ENCODE data around the gene BMPR1A. TPM values are rescaled to one million over a fixed set of nuclear protein-coding genes. Genes with fewer than 3 reads are reported as not detected.

Gene BMPR1A
- total RNA-seq, 1 experiment from 2014 or later, result 104 TPM

DNA sequence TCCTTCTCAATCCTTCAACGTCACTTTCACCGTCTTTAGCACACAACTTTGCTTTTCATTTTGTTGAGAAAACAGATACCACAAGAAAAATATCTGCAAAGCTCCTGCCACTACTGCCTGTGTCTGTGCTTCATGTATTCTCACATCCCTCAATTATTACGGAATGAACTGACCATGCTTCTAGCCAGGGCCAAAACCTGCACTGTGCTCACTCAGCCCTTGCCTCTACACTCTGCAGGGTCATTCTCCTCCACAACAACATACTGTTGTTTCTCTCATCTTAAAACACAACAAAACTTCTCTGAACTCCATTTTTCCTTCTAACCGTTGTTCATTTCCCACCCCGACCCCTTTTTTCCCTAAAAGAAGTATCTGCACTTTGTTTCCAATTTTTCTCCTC, 29.5 kb downstream of the BMPR1A start (continued):
- TF ChIP-seq, protein P1, sequence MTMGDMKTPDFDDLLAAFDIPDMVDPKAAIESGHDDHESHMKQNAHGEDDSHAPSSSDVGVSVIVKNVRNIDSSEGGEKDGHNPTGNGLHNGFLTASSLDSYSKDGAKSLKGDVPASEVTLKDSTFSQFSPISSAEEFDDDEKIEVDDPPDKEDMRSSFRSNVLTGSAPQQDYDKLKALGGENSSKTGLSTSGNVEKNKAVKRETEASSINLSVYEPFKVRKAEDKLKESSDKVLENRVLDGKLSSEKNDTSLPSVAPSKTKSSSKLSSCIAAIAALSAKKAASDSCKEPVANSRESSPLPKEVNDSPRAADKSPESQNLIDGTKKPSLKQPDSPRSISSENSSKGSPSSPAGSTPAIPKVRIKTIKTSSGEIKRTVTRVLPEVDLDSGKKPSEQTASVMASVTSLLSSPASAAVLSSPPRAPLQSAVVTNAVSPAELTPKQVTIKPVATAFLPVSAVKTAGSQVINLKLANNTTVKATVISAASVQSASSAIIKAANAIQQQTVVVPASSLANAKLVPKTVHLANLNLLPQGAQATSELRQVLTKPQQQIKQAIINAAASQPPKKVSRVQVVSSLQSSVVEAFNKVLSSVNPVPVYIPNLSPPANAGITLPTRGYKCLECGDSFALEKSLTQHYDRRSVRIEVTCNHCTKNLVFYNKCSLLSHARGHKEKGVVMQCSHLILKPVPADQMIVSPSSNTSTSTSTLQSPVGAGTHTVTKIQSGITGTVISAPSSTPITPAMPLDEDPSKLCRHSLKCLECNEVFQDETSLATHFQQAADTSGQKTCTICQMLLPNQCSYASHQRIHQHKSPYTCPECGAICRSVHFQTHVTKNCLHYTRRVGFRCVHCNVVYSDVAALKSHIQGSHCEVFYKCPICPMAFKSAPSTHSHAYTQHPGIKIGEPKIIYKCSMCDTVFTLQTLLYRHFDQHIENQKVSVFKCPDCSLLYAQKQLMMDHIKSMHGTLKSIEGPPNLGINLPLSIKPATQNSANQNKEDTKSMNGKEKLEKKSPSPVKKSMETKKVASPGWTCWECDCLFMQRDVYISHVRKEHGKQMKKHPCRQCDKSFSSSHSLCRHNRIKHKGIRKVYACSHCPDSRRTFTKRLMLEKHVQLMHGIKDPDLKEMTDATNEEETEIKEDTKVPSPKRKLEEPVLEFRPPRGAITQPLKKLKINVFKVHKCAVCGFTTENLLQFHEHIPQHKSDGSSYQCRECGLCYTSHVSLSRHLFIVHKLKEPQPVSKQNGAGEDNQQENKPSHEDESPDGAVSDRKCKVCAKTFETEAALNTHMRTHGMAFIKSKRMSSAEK (CRISPR knock-in tag; IDR thresholded peaks at IDR 0.05; ENCODE audit: borderline replicate concordance), result no peak
- TF ChIP-seq, protein P2, sequence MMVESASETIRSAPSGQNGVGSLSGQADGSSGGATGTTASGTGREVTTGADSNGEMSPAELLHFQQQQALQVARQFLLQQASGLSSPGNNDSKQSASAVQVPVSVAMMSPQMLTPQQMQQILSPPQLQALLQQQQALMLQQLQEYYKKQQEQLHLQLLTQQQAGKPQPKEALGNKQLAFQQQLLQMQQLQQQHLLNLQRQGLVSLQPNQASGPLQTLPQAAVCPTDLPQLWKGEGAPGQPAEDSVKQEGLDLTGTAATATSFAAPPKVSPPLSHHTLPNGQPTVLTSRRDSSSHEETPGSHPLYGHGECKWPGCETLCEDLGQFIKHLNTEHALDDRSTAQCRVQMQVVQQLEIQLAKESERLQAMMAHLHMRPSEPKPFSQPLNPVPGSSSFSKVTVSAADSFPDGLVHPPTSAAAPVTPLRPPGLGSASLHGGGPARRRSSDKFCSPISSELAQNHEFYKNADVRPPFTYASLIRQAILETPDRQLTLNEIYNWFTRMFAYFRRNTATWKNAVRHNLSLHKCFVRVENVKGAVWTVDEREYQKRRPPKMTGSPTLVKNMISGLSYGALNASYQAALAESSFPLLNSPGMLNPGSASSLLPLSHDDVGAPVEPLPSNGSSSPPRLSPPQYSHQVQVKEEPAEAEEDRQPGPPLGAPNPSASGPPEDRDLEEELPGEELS (CRISPR knock-in tag; IDR thresholded peaks at IDR 0.05), result no peak

DNA sequence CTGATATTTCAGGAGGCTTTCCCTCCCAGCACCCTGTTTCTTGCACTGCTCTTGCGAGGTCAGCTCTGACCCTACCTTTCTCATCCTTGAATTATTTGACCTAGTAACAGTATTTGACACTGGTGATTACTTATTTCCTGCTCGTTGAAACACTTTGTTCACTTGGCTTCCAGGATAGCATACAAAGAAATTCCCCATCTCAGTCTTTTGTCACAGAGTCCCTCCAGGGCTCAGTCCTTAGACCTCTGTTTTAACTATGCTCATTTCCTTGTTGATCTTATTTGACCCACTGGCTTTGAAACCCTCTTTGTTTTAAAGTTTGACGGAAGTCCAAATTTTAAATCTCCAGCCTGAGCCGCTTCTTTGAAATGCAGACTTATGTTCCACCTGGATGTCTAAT, 29.9 kb downstream of the BMPR1A start:
- Mint-ChIP-seq H3K9me3 (peaks cover 8% of the 10 kb centered on the region; the same call in 1 of the 2 replicates), H3K27me3 (ENCODE audit: low read depth) (no peaks in the 10 kb centered on the region), H3K4me1 (peaks cover 28% of the 10 kb centered on the region), H3K36me3 (peaks cover 4% of the 10 kb centered on the region), H3K27ac (no peak overlapping the region), H3K4me3 (no peak overlapping the region)
- peak; percentile 45 for ATAC-seq
- no peak for TF ChIP-seq NR3C1 (CRISPR knock-in tag; conservative IDR thresholded peaks at IDR 0.05; ENCODE audit: low read depth)
- TF ChIP-seq TP53 (CRISPR knock-in tag; IDR thresholded peaks at IDR 0.05), result no peak
- TF ChIP-seq, protein P3, sequence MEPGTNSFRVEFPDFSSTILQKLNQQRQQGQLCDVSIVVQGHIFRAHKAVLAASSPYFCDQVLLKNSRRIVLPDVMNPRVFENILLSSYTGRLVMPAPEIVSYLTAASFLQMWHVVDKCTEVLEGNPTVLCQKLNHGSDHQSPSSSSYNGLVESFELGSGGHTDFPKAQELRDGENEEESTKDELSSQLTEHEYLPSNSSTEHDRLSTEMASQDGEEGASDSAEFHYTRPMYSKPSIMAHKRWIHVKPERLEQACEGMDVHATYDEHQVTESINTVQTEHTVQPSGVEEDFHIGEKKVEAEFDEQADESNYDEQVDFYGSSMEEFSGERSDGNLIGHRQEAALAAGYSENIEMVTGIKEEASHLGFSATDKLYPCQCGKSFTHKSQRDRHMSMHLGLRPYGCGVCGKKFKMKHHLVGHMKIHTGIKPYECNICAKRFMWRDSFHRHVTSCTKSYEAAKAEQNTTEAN (CRISPR knock-in tag; IDR thresholded peaks at IDR 0.05), result no peak
- TF ChIP-seq JAZF1 (CRISPR knock-in tag; IDR thresholded peaks at IDR 0.05), result no peak
- TF ChIP-seq FOXJ3 (CRISPR knock-in tag; IDR thresholded peaks at IDR 0.05; ENCODE audit: borderline replicate concordance), result no peak
- no peak for TF ChIP-seq GABPB1 (CRISPR knock-in tag; IDR thresholded peaks at IDR 0.05)
- no peak for TF ChIP-seq NR2C2 (CRISPR knock-in tag; IDR thresholded peaks at IDR 0.05)
- no peak for TF ChIP-seq CREB1 (CRISPR knock-in tag; IDR thresholded peaks at IDR 0.05)
- ChIA-PET CTCF (no interaction called here), POLR2A (no interaction called here)
- DNase-seq (ENCODE audit: low spot score), result no peak

DNA sequence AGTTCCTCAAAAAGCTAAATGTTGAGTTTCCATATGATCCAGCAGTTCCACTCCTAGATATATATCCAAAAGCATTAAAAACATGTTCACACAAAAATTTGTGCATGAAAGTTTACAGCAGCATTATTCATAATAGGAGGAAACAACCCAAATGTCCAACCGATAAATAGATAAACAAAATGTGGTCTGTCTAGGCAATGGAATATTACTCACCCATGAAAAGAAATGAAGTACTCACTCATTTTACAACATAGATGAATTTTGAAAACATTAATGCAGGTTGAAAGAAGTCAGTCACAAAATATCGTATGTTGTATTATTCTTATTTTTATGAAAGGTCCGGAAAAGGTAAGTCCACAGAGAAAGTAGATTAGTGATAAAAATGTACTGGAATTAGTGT, 34.0 kb downstream of the BMPR1A start:
- no peak for DNase-seq (ENCODE audit: low spot score)
- CTCF ChIA-PET, result interaction anchor here (0.7 kb wide), 1 partner anchor 32 kb away, joined by 3 read pairs; no protein-coding TSS in a partner anchor
- H3K9me3 Mint-ChIP-seq, result peaks cover 8% of the 10 kb centered on the region; the same call in 1 of the 2 replicates
- no peaks in the 10 kb centered on the region for H3K27me3 Mint-ChIP-seq (ENCODE audit: low read depth)
- peaks cover 4% of the 10 kb centered on the region for H3K36me3 Mint-ChIP-seq
- H3K27ac Mint-ChIP-seq, result peak overlapping the region; percentile 71
- TF ChIP-seq, protein P4, sequence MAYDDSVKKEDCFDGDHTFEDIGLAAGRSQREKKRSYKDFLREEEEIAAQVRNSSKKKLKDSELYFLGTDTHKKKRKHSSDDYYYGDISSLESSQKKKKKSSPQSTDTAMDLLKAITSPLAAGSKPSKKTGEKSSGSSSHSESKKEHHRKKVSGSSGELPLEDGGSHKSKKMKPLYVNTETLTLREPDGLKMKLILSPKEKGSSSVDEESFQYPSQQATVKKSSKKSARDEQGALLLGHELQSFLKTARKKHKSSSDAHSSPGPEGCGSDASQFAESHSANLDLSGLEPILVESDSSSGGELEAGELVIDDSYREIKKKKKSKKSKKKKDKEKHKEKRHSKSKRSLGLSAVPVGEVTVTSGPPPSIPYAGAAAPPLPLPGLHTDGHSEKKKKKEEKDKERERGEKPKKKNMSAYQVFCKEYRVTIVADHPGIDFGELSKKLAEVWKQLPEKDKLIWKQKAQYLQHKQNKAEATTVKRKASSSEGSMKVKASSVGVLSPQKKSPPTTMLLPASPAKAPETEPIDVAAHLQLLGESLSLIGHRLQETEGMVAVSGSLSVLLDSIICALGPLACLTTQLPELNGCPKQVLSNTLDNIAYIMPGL (CRISPR knock-in tag; IDR thresholded peaks at IDR 0.05), result no peak
- TF ChIP-seq ZNF121 (CRISPR knock-in tag; IDR thresholded peaks at IDR 0.05), result no peak
- POLR2A ChIA-PET, result no interaction called here
- ATAC-seq, result no peak
- H3K4me3 Mint-ChIP-seq, result no peak overlapping the region
- H3K4me1 Mint-ChIP-seq, result peaks cover 43% of the 10 kb centered on the region
